GM06990 (cell line): ENCODE measurements around the gene TDRD12.
"Not testable (repeated sequence)": the region's sequence is repeated elsewhere in the genome, so short reads cannot be mapped to it uniquely, and the experiment has no call there.

Experiments
- DNase-seq: peaks from one replicate; pipeline ENCODE4 v3.0.0-alpha.2; 2011; ENCODE audit not compliant: insufficient read length; ENCODE audit errors: extremely low read depth
- H3K27me3 ChIP-seq: replicated peaks from 2 replicates; pipeline ENCODE4 v1.6.0; 2011; ENCODE audit warnings: low read length; ENCODE audit not compliant: control insufficient read depth, insufficient read depth
- H3K36me3 ChIP-seq: 2 replicates; pipeline ENCODE4 v1.5.1; 2011; ENCODE audit warnings: low read length; ENCODE audit not compliant: control insufficient read depth, insufficient read depth
- H3K4me3 ChIP-seq: replicated peaks from 2 replicates; pipeline ENCODE4 v1.5.1; 2011; ENCODE audit warnings: low read depth, mild to moderate bottlenecking, control low read depth, low read length
- CTCF ChIP-seq: IDR thresholded peaks from 2 replicates; pipeline ENCODE4 v1.5.1; 2011; ENCODE audit warnings: low read length, control low read depth, mild to moderate bottlenecking, inconsistent platforms; ENCODE audit not compliant: insufficient read depth, poor library complexity, severe bottlenecking

Gene TDRD12

GRCh38 chr19:32837531-32837930, 118.0 kb downstream of the TDRD12 start:
- no peak overlapping the region for H3K4me3 ChIP-seq
- no peaks in the 10 kb centered on the region for H3K36me3 ChIP-seq
- no peak for TF ChIP-seq CTCF
- DNase-seq: no peak
- no peaks in the 10 kb centered on the region for H3K27me3 ChIP-seq

- TF ChIP-seq CTCF: no peak
- no peak overlapping the region for H3K4me3 ChIP-seq
- H3K27me3 ChIP-seq: no peaks in the 10 kb centered on the region
- H3K36me3 ChIP-seq: no peaks in the 10 kb centered on the region
- no peak for DNase-seq
Measured at GRCh38 chr19:32842061-32842460, 122.5 kb downstream of the TDRD12 start.

- no peak for TF ChIP-seq CTCF
- Histone ChIP-seq H3K27me3 (no peaks in the 10 kb centered on the region), H3K4me3 (no peak overlapping the region), H3K36me3 (no peaks in the 10 kb centered on the region)
- DNase-seq: no peak
Measured at GRCh38 chr19:32843716-32844245, 124.2 kb downstream of the TDRD12 start.

- DNase-seq, H3K36me3 ChIP-seq, H3K27me3 ChIP-seq, H3K4me3 ChIP-seq: not testable (repeated sequence)
Measured at GRCh38 chr19:32848035-32848434, 128.5 kb downstream of the TDRD12 start.

GRCh38 chr19:32852216-32852615, 132.6 kb downstream of the TDRD12 start:
- H3K4me3 ChIP-seq: no peak overlapping the region
- no peaks in the 10 kb centered on the region for H3K27me3 ChIP-seq
- no peak for DNase-seq
- no peak for TF ChIP-seq CTCF
- H3K36me3 ChIP-seq: no peaks in the 10 kb centered on the region

GRCh38 chr19:32856818-32857217, 137.3 kb downstream of the TDRD12 start:
- not testable (repeated sequence) for H3K27me3 ChIP-seq, DNase-seq, H3K4me3 ChIP-seq, H3K36me3 ChIP-seq

GRCh38 chr19:32857584-32857983, 138.0 kb downstream of the TDRD12 start:
- Histone ChIP-seq H3K4me3 (no peak overlapping the region), H3K36me3 (no peaks in the 10 kb centered on the region), H3K27me3 (no peaks in the 10 kb centered on the region)
- no peak for DNase-seq
- no peak for TF ChIP-seq CTCF
